Activated CD8-positive, alpha-beta memory T cell treated with anti-CD3 and anti-CD28 coated beads for 36 hours (primary cell): ENCODE measurements around the gene MYO6. TPM values are rescaled to one million over a fixed set of nuclear protein-coding genes. Genes with fewer than 3 reads are reported as not detected.
"Not testable (repeated sequence)": the region's sequence is repeated elsewhere in the genome, so short reads cannot be mapped to it uniquely, and the experiment has no call there.

Source experiments
- CTCF ChIA-PET: fragments of 350-600 bp; sonication (Branson Sonifier 250); formaldehyde crosslinking; loops from one replicate; lab custom pipeline; 2021; ENCODE audit warnings: antibody characterized with exemption; lab: Charles Lee
- POLR2A ChIA-PET: fragments of 350-600 bp; sonication (Branson Sonifier 250); formaldehyde crosslinking; loops from one replicate; lab custom pipeline; 2021; ENCODE audit warnings: antibody characterized with exemption; lab: Charles Lee
- total RNA-seq, 2 experiments: library from RNA; stranded (reverse); gene quantifications; one replicate each; pipeline ENCODE4 v1.2.3, GENCODE V29; 2021

The MYO6 gene
- total RNA-seq, result 1 to 10 TPM; 4.9 to 5.8 TPM

GRCh38 chr6:75748743-75749538, at the start of gene MYO6:
Gene MYO6, plus strand, starts transcription at chr6:75749239. Its CDS starts 68,309 bp downstream, at chr6:75817548.
- POLR2A ChIA-PET, result no interaction called here
- CTCF ChIA-PET, result no interaction called here

DNA sequence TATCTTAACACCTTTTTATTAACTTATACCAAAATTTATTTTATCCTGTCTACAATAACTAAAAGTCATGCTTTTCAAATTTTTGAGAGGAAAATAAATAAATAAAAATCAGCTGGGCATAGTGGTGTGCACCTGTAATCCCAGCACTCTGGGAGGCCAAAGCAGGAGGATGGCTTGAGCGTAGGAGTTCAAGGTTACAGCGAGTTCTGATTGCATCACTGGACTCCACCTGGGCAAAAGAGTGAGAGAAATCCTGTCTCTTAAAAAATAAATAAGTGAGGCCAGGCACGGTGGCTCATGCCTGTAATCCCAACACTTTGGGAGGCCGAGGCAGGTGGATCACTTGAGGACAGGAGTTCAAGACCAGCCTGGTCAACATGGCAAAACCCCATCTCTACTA, 40.7 kb upstream of the MYO6 start:
- CTCF ChIA-PET, POLR2A ChIA-PET: not testable (repeated sequence)

GRCh38 chr6:75711173-75711572, 37.9 kb upstream of the MYO6 start:
- ChIA-PET CTCF (no interaction called here), POLR2A (no interaction called here)

DNA sequence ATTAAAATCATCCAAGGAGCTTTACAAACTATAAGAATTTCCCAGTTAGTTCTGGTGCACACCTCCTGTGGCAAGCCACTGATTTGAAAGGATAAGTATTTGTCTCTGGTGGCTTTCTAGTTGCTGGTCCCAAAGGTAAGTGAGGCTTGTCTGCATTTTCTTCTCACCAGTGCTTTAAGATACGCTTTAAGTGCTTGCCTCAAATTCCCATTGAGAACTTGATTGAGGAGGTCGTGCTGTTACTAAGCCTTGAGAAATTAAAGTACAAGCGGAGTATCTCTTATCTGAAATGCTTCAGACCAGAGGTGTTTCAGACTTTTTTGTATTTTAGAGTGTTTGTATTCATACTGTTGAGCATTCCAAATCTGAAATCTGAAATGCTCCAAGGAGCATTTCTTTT, 29.9 kb upstream of the MYO6 start:
- POLR2A ChIA-PET, result no interaction called here
- CTCF ChIA-PET, result no interaction called here

- POLR2A ChIA-PET, result interaction anchor here (1.0 kb wide), 1 partner anchor 122 kb away, joined by 3 read pairs; the partner anchor contains the start of gene SENP6
- CTCF ChIA-PET, result interaction anchor here (0.6 kb wide), 1 partner anchor 70 kb away, joined by 3 read pairs; no protein-coding TSS in a partner anchor
Measured at GRCh38 chr6:75723382-75723781, 25.7 kb upstream of the MYO6 start.

DNA sequence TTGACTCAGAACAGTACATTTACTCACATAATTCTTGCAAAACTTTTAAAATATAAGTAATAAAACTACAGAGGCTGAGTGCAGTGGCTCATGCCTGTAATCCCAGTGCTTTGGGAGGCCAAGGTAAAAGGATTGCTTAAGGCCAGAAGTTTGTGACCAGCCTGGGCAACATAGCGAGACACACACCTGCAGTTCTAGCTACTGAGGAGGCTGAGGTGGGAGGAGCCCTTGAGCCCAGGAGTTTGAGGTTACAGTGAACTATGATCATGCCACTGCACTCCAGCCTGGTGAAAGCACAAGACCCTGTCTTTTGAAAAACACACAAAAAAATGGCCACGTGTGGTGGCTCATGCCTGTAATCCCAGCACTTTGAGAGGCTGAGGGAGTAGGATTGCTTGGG, 21.8 kb upstream of the MYO6 start:
- ChIA-PET POLR2A (no interaction called here), CTCF (no interaction called here)

GRCh38 chr6:75731029-75731428, 18.0 kb upstream of the MYO6 start:
- CTCF ChIA-PET, POLR2A ChIA-PET: not testable (repeated sequence)

GRCh38 chr6:75735491-75736186, 13.4 kb upstream of the MYO6 start:
- POLR2A ChIA-PET, result no interaction called here
- CTCF ChIA-PET, result no interaction called here

- ChIA-PET CTCF (no interaction called here), POLR2A (no interaction called here)
Measured at GRCh38 chr6:75743971-75744370, 5.1 kb upstream of the MYO6 start.

DNA sequence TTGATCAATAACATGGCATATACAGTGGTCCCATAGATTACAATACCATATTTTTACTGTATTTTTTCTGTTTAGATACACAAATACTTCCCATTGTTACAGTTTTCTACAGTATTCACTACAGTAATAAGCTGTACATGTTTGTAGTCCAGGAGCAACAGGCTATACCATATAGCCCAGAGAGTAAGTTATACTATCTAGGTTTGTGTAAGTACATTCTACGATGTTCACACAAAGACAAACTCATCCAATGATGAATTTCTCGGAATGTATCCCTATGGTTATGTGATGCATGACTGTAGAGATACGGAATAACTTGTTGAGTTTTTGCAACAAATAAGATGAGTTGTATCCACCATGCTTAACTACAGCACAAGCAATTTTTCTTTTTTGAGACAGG, 3.6 kb upstream of the MYO6 start:
- ChIA-PET POLR2A (no interaction called here), CTCF (interaction anchor here (0.6 kb wide), 1 partner anchor 19 kb away, joined by 3 read pairs; no protein-coding TSS in a partner anchor)

- ChIA-PET CTCF (no interaction called here), POLR2A (no interaction called here)
Measured at GRCh38 chr6:75746221-75746620, 2.8 kb upstream of the MYO6 start.

- POLR2A ChIA-PET, result no interaction called here
Measured at GRCh38 chr6:75747152-75747992, 1.7 kb upstream of the MYO6 start.

GRCh38 chr6:75748003-75748742, 866 bp upstream of the MYO6 start:
- ChIA-PET CTCF (no interaction called here), POLR2A (no interaction called here)

More at GRCh38 chr6:75747152-75747992, 1.7 kb upstream of the MYO6 start:
- CTCF ChIA-PET, result no interaction called here

DNA sequence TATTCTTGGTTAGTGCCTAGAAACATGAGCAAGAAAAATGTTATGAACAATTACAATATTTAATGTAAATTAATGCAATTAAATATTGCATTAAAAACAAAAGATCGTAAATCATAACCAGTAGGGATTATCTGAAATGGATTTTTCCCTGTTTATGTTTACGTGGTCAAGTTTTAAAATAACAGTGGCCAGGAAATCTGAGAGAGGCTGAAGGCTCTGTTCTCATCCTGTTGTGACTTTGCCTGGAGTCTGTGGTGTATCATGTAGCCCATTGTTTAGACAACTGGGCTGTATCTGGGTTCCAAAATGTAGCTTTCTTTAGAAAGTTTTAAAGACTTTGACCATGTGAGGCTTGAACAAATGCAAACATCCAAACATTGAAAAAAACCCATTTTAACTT, 2.4 kb downstream of the MYO6 start:
- ChIA-PET POLR2A (no interaction called here), CTCF (no interaction called here)

DNA sequence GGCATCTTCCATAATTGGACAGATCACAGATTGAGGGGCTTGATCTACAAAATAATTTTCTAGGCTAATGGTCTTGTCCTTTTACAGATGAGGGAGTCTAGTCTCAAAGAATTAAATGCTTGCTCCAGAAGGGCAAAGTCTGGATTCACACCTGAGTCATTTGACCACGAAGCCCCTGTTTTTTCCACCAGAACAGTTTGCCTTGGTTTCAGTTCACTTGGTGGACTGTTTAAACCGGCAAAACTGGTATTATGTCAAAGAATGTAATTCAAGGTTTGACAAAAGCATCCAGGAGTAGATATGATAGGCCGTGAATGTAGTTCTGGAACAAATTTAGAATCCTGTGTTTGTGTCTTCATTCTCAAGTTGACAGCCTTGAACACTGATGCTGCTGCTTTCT, 3.3 kb downstream of the MYO6 start:
- POLR2A ChIA-PET, result no interaction called here
- CTCF ChIA-PET, result no interaction called here

DNA sequence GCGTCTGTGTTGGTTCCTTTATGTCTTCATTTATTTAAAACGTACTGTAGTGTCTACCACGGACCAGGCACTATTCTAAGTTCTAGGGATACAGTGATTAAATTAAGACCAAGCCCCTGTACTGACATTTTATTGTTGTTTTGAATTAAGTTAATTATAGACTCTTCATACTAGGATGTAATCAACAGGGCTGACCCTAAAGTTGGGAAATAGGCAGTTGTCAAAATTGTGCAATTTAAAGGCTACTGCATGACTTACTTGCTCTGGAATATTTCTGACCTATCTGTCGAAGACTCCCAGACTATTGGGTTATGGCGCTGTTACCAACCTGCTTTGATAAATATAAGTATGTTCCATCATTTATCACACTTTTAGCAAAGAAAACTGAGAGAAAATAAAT, 6.7 kb downstream of the MYO6 start:
- CTCF ChIA-PET, result no interaction called here
- POLR2A ChIA-PET, result interaction anchor here (0.6 kb wide), 1 partner anchor 517 kb away, joined by 5 read pairs; no protein-coding TSS in a partner anchor

DNA sequence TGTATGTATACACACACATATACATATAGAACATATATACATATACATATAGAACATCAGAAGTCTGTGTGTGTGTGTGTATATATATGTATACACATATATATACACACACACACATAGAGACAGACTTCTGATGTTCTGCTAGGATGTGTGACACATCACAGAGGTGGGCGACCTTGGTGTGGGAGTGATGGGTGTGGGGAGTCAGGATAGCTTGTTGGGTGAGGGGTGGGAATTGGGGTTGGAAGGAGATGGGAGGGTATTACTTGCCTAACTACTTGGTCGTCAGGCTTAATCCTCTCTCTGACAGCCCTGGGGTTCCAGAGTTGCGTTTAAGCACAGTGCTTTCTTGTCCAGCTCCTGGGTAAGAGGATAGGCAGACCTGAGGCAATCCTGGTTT, 8.3 kb downstream of the MYO6 start:
- ChIA-PET POLR2A (no interaction called here), CTCF (no interaction called here)

DNA sequence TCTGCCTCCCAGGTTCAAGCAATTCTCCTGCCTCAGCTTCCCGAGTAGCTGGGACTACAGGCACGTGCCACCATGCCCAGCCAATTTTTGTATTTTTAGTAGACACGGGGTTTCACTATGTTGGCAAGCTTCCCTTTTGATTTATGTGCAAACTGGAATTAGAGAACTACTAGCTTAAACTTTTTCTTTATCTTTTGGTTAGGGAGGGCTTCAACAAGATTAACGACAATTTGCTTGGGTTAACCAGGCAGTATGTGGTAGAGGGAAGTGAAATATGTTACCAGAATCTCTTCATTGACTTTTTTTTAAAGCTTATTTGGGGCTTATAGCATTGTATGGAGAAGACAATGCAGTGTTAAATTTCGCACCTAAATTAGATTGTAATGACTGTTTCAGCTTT, 9.0 kb downstream of the MYO6 start:
- CTCF ChIA-PET, result no interaction called here
- POLR2A ChIA-PET, result no interaction called here

DNA sequence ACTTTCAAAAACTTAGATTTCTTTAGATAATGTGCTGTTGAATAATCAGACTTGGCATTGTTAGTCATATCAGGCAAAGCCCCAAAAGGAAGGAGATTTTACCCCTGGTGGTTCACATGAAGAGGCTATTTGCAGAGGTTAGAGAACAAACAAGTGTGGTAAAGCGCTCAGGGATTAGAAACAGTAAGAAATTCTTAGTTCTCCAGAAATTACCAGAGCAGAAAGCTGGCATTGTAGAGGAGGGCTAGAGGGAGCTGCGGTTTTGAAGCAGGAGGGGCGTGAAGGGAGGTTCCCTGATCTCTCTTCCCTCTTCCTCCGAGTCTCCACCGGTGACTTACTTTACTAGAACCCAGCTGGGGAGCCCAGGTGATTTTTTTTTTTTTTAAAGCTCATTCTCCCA, 10.2 kb downstream of the MYO6 start:
- POLR2A ChIA-PET, result no interaction called here
- CTCF ChIA-PET, result no interaction called here
